Measurements from ENCODE around the gene ICAM1. TPM values are rescaled to one million over a fixed set of nuclear protein-coding genes. Genes with fewer than 3 reads are reported as not detected.
"Not testable (repeated sequence)": the region's sequence is repeated elsewhere in the genome, so short reads cannot be mapped to it uniquely, and the experiment has no call there.

Gene ICAM1
- total RNA-seq, 1 donor from 2014 or later = 37.4 TPM

- no peak for TF ChIP-seq CTCF (IDR thresholded peaks at IDR 0.05)
- ChIA-PET POLR2A (interaction anchor here (0.6 to 4.9 kb wide), 3 partner anchors 9 to 39 kb away, joined by 3 to 18 read pairs (median 6); partner anchors contain the start of gene DNMT1), CTCF (interaction anchor here (1.7 kb wide), 1 partner anchor 16 kb away, joined by 6 read pairs; no protein-coding TSS in a partner anchor)
- ATAC-seq (ENCODE audit: low read depth) (no peak), DNase-seq (no peak)
- Mint-ChIP-seq H3K27ac (no peak overlapping the region), H3K27me3 (no peaks in the 10 kb centered on the region), H3K9me3 (no peaks in the 10 kb centered on the region), H3K4me3 (no peak overlapping the region), H3K36me3 (ENCODE audit: low read depth) (no peaks in the 10 kb centered on the region), H3K4me1 (peaks cover 61% of the 10 kb centered on the region)
- intact Hi-C loops (cut with micrococcal nuclease) = loop anchor here (10.0 kb wide), 2 partner anchors 331 to 861 kb away; partner anchors contain the start of genes CDKN2D and KRI1
These were observed 37.0 kb upstream of the ICAM1 start for GRCh38 chr19:10233946-10234345.

GRCh38 chr19:10235003-10235402, 35.9 kb upstream of the ICAM1 start:
- ChIA-PET POLR2A (interaction anchor here (2.0 to 4.9 kb wide), 5 partner anchors 10 to 190 kb away, joined by 6 to 18 read pairs (median 11); partner anchors contain the start of genes DNMT1 and PPAN), CTCF (interaction anchor here (1.7 kb wide), 1 partner anchor 15 kb away, joined by 6 read pairs; no protein-coding TSS in a partner anchor)
- no peak for DNase-seq
- H3K9me3 Mint-ChIP-seq = no peaks in the 10 kb centered on the region
- ATAC-seq (ENCODE audit: low read depth) = no peak
- H3K27ac Mint-ChIP-seq = no peak overlapping the region
- H3K4me1 Mint-ChIP-seq = peaks cover 58% of the 10 kb centered on the region
- intact Hi-C loops (cut with micrococcal nuclease) = loop anchor here (5.0 to 10.0 kb wide), 3 partner anchors 330 to 860 kb away; partner anchors contain the start of genes CDKN2D, ILF3 and KRI1
- no peaks in the 10 kb centered on the region for H3K36me3 Mint-ChIP-seq (ENCODE audit: low read depth)
- TF ChIP-seq CTCF (IDR thresholded peaks at IDR 0.05) = no peak
- H3K4me3 Mint-ChIP-seq = no peak overlapping the region
- no peaks in the 10 kb centered on the region for H3K27me3 Mint-ChIP-seq

GRCh38 chr19:10235409-10235808, 35.5 kb upstream of the ICAM1 start:
- H3K27ac Mint-ChIP-seq = peak overlapping the region; percentile 98
- peaks cover 60% of the 10 kb centered on the region for H3K4me1 Mint-ChIP-seq
- POLR2A ChIA-PET = interaction anchor here (0.7 to 4.9 kb wide), 16 partner anchors 10 to 361 kb away, joined by 3 to 18 read pairs (median 6); partner anchors contain the start of genes DNMT1, ICAM1, MRPL4 and PPAN
- H3K27me3 Mint-ChIP-seq; H3K36me3 Mint-ChIP-seq (ENCODE audit: low read depth); H3K9me3 Mint-ChIP-seq; ATAC-seq (ENCODE audit: low read depth); DNase-seq; H3K4me3 Mint-ChIP-seq: not testable (repeated sequence)
- intact Hi-C loops (cut with micrococcal nuclease) = loop anchor here (5.0 to 10.0 kb wide), 3 partner anchors 329 to 859 kb away; partner anchors contain the start of genes CDKN2D, ILF3 and KRI1
- CTCF ChIA-PET = interaction anchor here (1.0 to 1.9 kb wide), 5 partner anchors 11 to 115 kb away, joined by 3 to 14 read pairs (median 4); partner anchors contain the start of gene MRPL4

GRCh38 chr19:10237702-10238101, 33.2 kb upstream of the ICAM1 start:
- ATAC-seq (ENCODE audit: low read depth) = no peak
- CTCF ChIA-PET = no interaction called here
- H3K4me1 Mint-ChIP-seq = peaks cover 48% of the 10 kb centered on the region
- TF ChIP-seq CTCF (IDR thresholded peaks at IDR 0.05) = no peak
- H3K27ac Mint-ChIP-seq = peak overlapping the region; percentile 35
- no peak overlapping the region for H3K4me3 Mint-ChIP-seq
- POLR2A ChIA-PET = interaction anchor here (0.6 to 2.2 kb wide), 5 partner anchors 12 to 141 kb away, joined by 4 to 15 read pairs (median 6); partner anchors contain the start of gene MRPL4
- H3K36me3 Mint-ChIP-seq (ENCODE audit: low read depth) = no peaks in the 10 kb centered on the region
- no peak for DNase-seq
- no peaks in the 10 kb centered on the region for H3K9me3 Mint-ChIP-seq
- intact Hi-C loops (cut with micrococcal nuclease) = loop anchor here (2.0 to 10.0 kb wide), 6 partner anchors 33 to 857 kb away; partner anchors contain the start of genes ANGPTL6, CDKN2D, DNMT1 and ICAM1
- H3K27me3 Mint-ChIP-seq = no peaks in the 10 kb centered on the region

- TF ChIP-seq CTCF (IDR thresholded peaks at IDR 0.05) = no peak
- DNase-seq = no peak
- no peak overlapping the region for H3K4me3 Mint-ChIP-seq
- ChIA-PET POLR2A (interaction anchor here (0.6 to 2.0 kb wide), 5 partner anchors 12 to 134 kb away, joined by 4 to 10 read pairs (median 5); partner anchors contain the start of genes ICAM1 and MRPL4), CTCF (interaction anchor here (0.9 to 1.2 kb wide), 2 partner anchors 12 to 19 kb away, joined by 4 read pairs; no protein-coding TSS in a partner anchor)
- H3K9me3 Mint-ChIP-seq = no peaks in the 10 kb centered on the region
- no peaks in the 10 kb centered on the region for H3K36me3 Mint-ChIP-seq (ENCODE audit: low read depth)
- H3K4me1 Mint-ChIP-seq = peaks cover 51% of the 10 kb centered on the region
- H3K27ac Mint-ChIP-seq = peak overlapping the region; percentile 73
- no peaks in the 10 kb centered on the region for H3K27me3 Mint-ChIP-seq
- intact Hi-C loops (cut with micrococcal nuclease) = loop anchor here (5.0 to 10.0 kb wide), 3 partner anchors 327 to 857 kb away; partner anchors contain the start of genes CDKN2D, ILF3 and KRI1
- no peak for ATAC-seq (ENCODE audit: low read depth)
These were observed 32.6 kb upstream of the ICAM1 start for GRCh38 chr19:10238172-10238783.

GRCh38 chr19:10241826-10242449, 29.0 kb upstream of the ICAM1 start:
- H3K9me3 Mint-ChIP-seq; DNase-seq; H3K27me3 Mint-ChIP-seq; H3K27ac Mint-ChIP-seq; H3K36me3 Mint-ChIP-seq (ENCODE audit: low read depth); ATAC-seq (ENCODE audit: low read depth); intact Hi-C loops (cut with micrococcal nuclease); POLR2A ChIA-PET; H3K4me3 Mint-ChIP-seq: not testable (repeated sequence)
- peaks cover 47% of the 10 kb centered on the region for H3K4me1 Mint-ChIP-seq
- CTCF ChIA-PET = interaction anchor here (2.0 kb wide), 1 partner anchor 8 kb away, joined by 8 read pairs; no protein-coding TSS in a partner anchor

All from activated B cell treated with CpG ODN at 0.5 μM for 24 hours (primary cell).